ENCODE data around the gene PSG2.
"Not testable (repeated sequence)": the region's sequence is repeated elsewhere in the genome, so short reads cannot be mapped to it uniquely, and the experiment has no call there.

PSG2 gene

GRCh38 chr19:43078311-43078710 lies 4.2 kb downstream of the PSG2 start:
- H3K4me2 ChIP-seq (ENCODE audit: low read length), result no peak overlapping the region
- no peaks in the 10 kb centered on the region for H3K36me3 ChIP-seq (ENCODE audit: insufficient read depth, low read length)
- H3F3A ChIP-seq (ENCODE audit: insufficient read depth, low read length), result no peaks in the 10 kb centered on the region
- H3K27ac ChIP-seq (ENCODE audit: low read depth, low read length, poor library complexity, severe bottlenecking), result no peak overlapping the region
- TF ChIP-seq EZH2 (IDR thresholded peaks at IDR 0.05; ENCODE audit: borderline replicate concordance, low read length) (no peak), CTCF (IDR thresholded peaks at IDR 0.05; ENCODE audit: low read length) (no peak)
- no peak overlapping the region for H3K4me3 ChIP-seq (ENCODE audit: low read depth, low read length, poor library complexity, severe bottlenecking)
- no peaks in the 10 kb centered on the region for H4K20me1 ChIP-seq (ENCODE audit: insufficient read depth, low read length)
- no peaks in the 10 kb centered on the region for H3K9me3 ChIP-seq (ENCODE audit: low read length)
- no peaks in the 10 kb centered on the region for H3K4me1 ChIP-seq (ENCODE audit: insufficient read depth, low read length, severe bottlenecking)
- H2AFZ ChIP-seq (ENCODE audit: low read length), result no peak overlapping the region
- no peaks in the 10 kb centered on the region for H3K27me3 ChIP-seq (ENCODE audit: insufficient read depth, low read length)
- H3K9me2 ChIP-seq (ENCODE audit: low read depth, low read length), result no peaks in the 10 kb centered on the region
- no peak overlapping the region for H3K9ac ChIP-seq (ENCODE audit: low read length)
- no peaks in the 10 kb centered on the region for H3K79me2 ChIP-seq (ENCODE audit: insufficient read depth, low read length)

GRCh38 chr19:43077881-43078280 lies 4.6 kb downstream of the PSG2 start:
- H3K4me1 ChIP-seq (ENCODE audit: insufficient read depth, low read length, severe bottlenecking); H3K9me3 ChIP-seq (ENCODE audit: low read length); H3F3A ChIP-seq (ENCODE audit: insufficient read depth, low read length); H3K4me2 ChIP-seq (ENCODE audit: low read length); H3K27me3 ChIP-seq (ENCODE audit: insufficient read depth, low read length); H3K36me3 ChIP-seq (ENCODE audit: insufficient read depth, low read length); H3K27ac ChIP-seq (ENCODE audit: low read depth, low read length, poor library complexity, severe bottlenecking); H4K20me1 ChIP-seq (ENCODE audit: insufficient read depth, low read length); H3K4me3 ChIP-seq (ENCODE audit: low read depth, low read length, poor library complexity, severe bottlenecking); H2AFZ ChIP-seq (ENCODE audit: low read length); H3K9me2 ChIP-seq (ENCODE audit: low read depth, low read length); H3K9ac ChIP-seq (ENCODE audit: low read length); H3K79me2 ChIP-seq (ENCODE audit: insufficient read depth, low read length): not testable (repeated sequence)

- not testable (repeated sequence) for H3K27me3 ChIP-seq (ENCODE audit: insufficient read depth, low read length); H3K9ac ChIP-seq (ENCODE audit: low read length); H3K4me1 ChIP-seq (ENCODE audit: insufficient read depth, low read length, severe bottlenecking); H3K79me2 ChIP-seq (ENCODE audit: insufficient read depth, low read length); H3K9me2 ChIP-seq (ENCODE audit: low read depth, low read length); H3F3A ChIP-seq (ENCODE audit: insufficient read depth, low read length); H2AFZ ChIP-seq (ENCODE audit: low read length); H3K36me3 ChIP-seq (ENCODE audit: insufficient read depth, low read length); H3K9me3 ChIP-seq (ENCODE audit: low read length); H3K4me3 ChIP-seq (ENCODE audit: low read depth, low read length, poor library complexity, severe bottlenecking); H3K4me2 ChIP-seq (ENCODE audit: low read length); H3K27ac ChIP-seq (ENCODE audit: low read depth, low read length, poor library complexity, severe bottlenecking); H4K20me1 ChIP-seq (ENCODE audit: insufficient read depth, low read length)
Observed at GRCh38 chr19:43062418-43062817, 20.1 kb downstream of the PSG2 start.

GRCh38 chr19:43061326-43061725 lies 21.2 kb downstream of the PSG2 start:
- H3K27ac ChIP-seq (ENCODE audit: low read depth, low read length, poor library complexity, severe bottlenecking); H3K9ac ChIP-seq (ENCODE audit: low read length); H3K4me1 ChIP-seq (ENCODE audit: insufficient read depth, low read length, severe bottlenecking); H3K9me3 ChIP-seq (ENCODE audit: low read length); H3K4me3 ChIP-seq (ENCODE audit: low read depth, low read length, poor library complexity, severe bottlenecking); H2AFZ ChIP-seq (ENCODE audit: low read length); H3F3A ChIP-seq (ENCODE audit: insufficient read depth, low read length); H3K9me2 ChIP-seq (ENCODE audit: low read depth, low read length); H3K79me2 ChIP-seq (ENCODE audit: insufficient read depth, low read length); H3K4me2 ChIP-seq (ENCODE audit: low read length); H4K20me1 ChIP-seq (ENCODE audit: insufficient read depth, low read length); H3K27me3 ChIP-seq (ENCODE audit: insufficient read depth, low read length); H3K36me3 ChIP-seq (ENCODE audit: insufficient read depth, low read length): not testable (repeated sequence)

GRCh38 chr19:43060254-43060653 lies 22.2 kb downstream of the PSG2 start:
- H4K20me1 ChIP-seq (ENCODE audit: insufficient read depth, low read length); H3K27ac ChIP-seq (ENCODE audit: low read depth, low read length, poor library complexity, severe bottlenecking); H3K9me3 ChIP-seq (ENCODE audit: low read length); H3K27me3 ChIP-seq (ENCODE audit: insufficient read depth, low read length); H3K4me3 ChIP-seq (ENCODE audit: low read depth, low read length, poor library complexity, severe bottlenecking); H3K36me3 ChIP-seq (ENCODE audit: insufficient read depth, low read length); H2AFZ ChIP-seq (ENCODE audit: low read length); H3K4me2 ChIP-seq (ENCODE audit: low read length); H3F3A ChIP-seq (ENCODE audit: insufficient read depth, low read length); H3K4me1 ChIP-seq (ENCODE audit: insufficient read depth, low read length, severe bottlenecking); H3K9ac ChIP-seq (ENCODE audit: low read length); H3K79me2 ChIP-seq (ENCODE audit: insufficient read depth, low read length); H3K9me2 ChIP-seq (ENCODE audit: low read depth, low read length): not testable (repeated sequence)

- not testable (repeated sequence) for H3K4me2 ChIP-seq (ENCODE audit: low read length); H3K27ac ChIP-seq (ENCODE audit: low read depth, low read length, poor library complexity, severe bottlenecking); H3K9me2 ChIP-seq (ENCODE audit: low read depth, low read length); H3K4me1 ChIP-seq (ENCODE audit: insufficient read depth, low read length, severe bottlenecking); H2AFZ ChIP-seq (ENCODE audit: low read length); H3K4me3 ChIP-seq (ENCODE audit: low read depth, low read length, poor library complexity, severe bottlenecking); H3K27me3 ChIP-seq (ENCODE audit: insufficient read depth, low read length); H3K36me3 ChIP-seq (ENCODE audit: insufficient read depth, low read length); H3K9ac ChIP-seq (ENCODE audit: low read length); H3F3A ChIP-seq (ENCODE audit: insufficient read depth, low read length); H4K20me1 ChIP-seq (ENCODE audit: insufficient read depth, low read length); H3K79me2 ChIP-seq (ENCODE audit: insufficient read depth, low read length); H3K9me3 ChIP-seq (ENCODE audit: low read length)
Observed at GRCh38 chr19:43059482-43059881, 23.0 kb downstream of the PSG2 start.

GRCh38 chr19:43058440-43058839 lies 24.1 kb downstream of the PSG2 start:
- H3K9me2 ChIP-seq (ENCODE audit: low read depth, low read length); H3K27ac ChIP-seq (ENCODE audit: low read depth, low read length, poor library complexity, severe bottlenecking); H3K4me2 ChIP-seq (ENCODE audit: low read length); H3K27me3 ChIP-seq (ENCODE audit: insufficient read depth, low read length); H3K9ac ChIP-seq (ENCODE audit: low read length); H3K79me2 ChIP-seq (ENCODE audit: insufficient read depth, low read length); H3F3A ChIP-seq (ENCODE audit: insufficient read depth, low read length); H3K9me3 ChIP-seq (ENCODE audit: low read length); H2AFZ ChIP-seq (ENCODE audit: low read length); H3K36me3 ChIP-seq (ENCODE audit: insufficient read depth, low read length); H3K4me1 ChIP-seq (ENCODE audit: insufficient read depth, low read length, severe bottlenecking); H3K4me3 ChIP-seq (ENCODE audit: low read depth, low read length, poor library complexity, severe bottlenecking); H4K20me1 ChIP-seq (ENCODE audit: insufficient read depth, low read length): not testable (repeated sequence)
